Testis (tissue), 3 donors: ENCODE measurements around the gene HEXD. TPM values are rescaled to one million over a fixed set of nuclear protein-coding genes. Genes with fewer than 3 reads are reported as not detected.

Source experiments
- DNase-seq: peaks from one replicate; pipeline ENCODE4 v3.0.0-alpha.2; 2019
- H3K27ac ChIP-seq, 2 donors: fragments of 200-600 bp; sonication (generic); one replicate each; pipeline ENCODE4 v1.5.1; 2019
- H3K27me3 ChIP-seq: fragments of 200-600 bp; sonication (generic); one replicate; pipeline ENCODE4 v1.5.1; 2019
- H3K36me3 ChIP-seq: fragments of 200-600 bp; sonication (generic); one replicate; pipeline ENCODE4 v1.5.1; 2017; ENCODE audit warnings: low read depth; ENCODE audit errors: missing control alignments
- H3K4me1 ChIP-seq: fragments of 200-600 bp; sonication (generic); one replicate; pipeline ENCODE4 v1.5.1; 2019
- H3K4me3 ChIP-seq, 2 donors: fragments of 200-600 bp; sonication (generic); one replicate each; pipeline ENCODE4 v1.5.1; 2017 to 2019
- H3K9me3 ChIP-seq: fragments of 200-600 bp; sonication (generic); one replicate; pipeline ENCODE4 v1.5.1; 2017
- CTCF ChIP-seq, 3 experiments: fragments of 450-650 bp in 2 of 3; fragments of 200-600 bp in 1 of 3; sonication (generic) in 1 of 3; IDR thresholded peaks; one replicate each; pipeline ENCODE4 v1.5.1; 2016 to 2019; ENCODE audit warnings: antibody characterized with exemption in 3 of 3, mild to moderate bottlenecking in 2 of 3, moderate library complexity in 1 of 3
- POLR2A ChIP-seq: fragments of 450-650 bp; IDR thresholded peaks from one replicate; pipeline ENCODE4 v1.6.1; 2017; ENCODE audit warnings: antibody characterized with exemption, mild to moderate bottlenecking, moderate library complexity
- WGBS, 2 donors: methylation state at CpG; one replicate each; pipeline ENCODE4 v1.1.5; 2018; 5-methylcytosine and 5-hydroxymethylcytosine counted together
- intact Hi-C: fragments of 100-400 bp; cut with DNase I; formaldehyde crosslinking; loops from one replicate; pipeline ENCODE4 v1.15.1; 2023; ENCODE audit warnings: low total_unique reads
- polyA plus RNA-seq: library from polyadenylated mRNA; stranded (reverse); fragments of 350-450 nt; fragmentation: Illumina TruSeq; extraction: RNeasy Lipid Tissue Mini Kit (QIAGEN cat#74804); gene quantifications from one replicate; pipeline ENCODE4 v1.2.3, GENCODE V29; 2014; ENCODE audit warnings: low read depth, low replicate concordance; ENCODE audit not compliant: insufficient read depth
- total RNA-seq, 2 donors: library from RNA; depleted of rRNA; stranded (reverse); fragments of >200 nt; gene quantifications; one replicate each; pipeline ENCODE4 v1.2.3, GENCODE V29; 2016

Gene HEXD
- total and polyA plus RNA-seq, 3 donors from 2014 or later = 24.4 to 95.3 (median 90.9) TPM

- intact Hi-C loops = no loop called here
- H3K4me1 ChIP-seq = no peaks in the 10 kb centered on the region
- DNase-seq = no peak
- H3K36me3 ChIP-seq = no peaks in the 10 kb centered on the region
- 80 to 91% methylated on average over 29 to 67 of the region's 67 CpGs for WGBS, 2 donors
- H3K9me3 ChIP-seq = no peaks in the 10 kb centered on the region
- no peaks in the 10 kb centered on the region for H3K27me3 ChIP-seq
- H3K27ac ChIP-seq = no peak overlapping the region
- TF ChIP-seq CTCF (IDR thresholded peaks at IDR 0.05) (no peak), POLR2A (no peak)
- peak overlapping the region in 1 of 2 donors; percentile 17 for H3K4me3 ChIP-seq
These were observed 14.2 kb upstream of the HEXD start for GRCh38 chr17:82403662-82404660.

DNA sequence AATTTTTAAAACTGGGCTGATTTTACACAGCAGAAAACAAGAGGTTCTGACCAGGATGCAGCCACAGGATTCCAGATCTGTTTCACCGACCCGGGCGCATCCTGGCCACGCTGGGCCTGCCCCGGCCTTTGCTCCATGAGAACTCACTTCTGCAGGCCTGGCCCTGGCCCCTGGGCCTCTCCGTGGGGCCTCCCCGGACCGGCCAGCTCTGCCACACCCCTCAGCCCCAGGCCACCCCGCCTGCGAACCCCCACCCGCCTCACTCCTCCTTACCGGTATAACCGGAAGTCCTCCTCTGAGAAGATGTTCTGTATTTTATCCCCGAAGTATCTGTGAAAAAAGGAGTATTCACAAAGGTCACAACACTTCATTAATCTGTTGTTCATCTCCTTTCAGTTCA is 13.1 kb upstream of the HEXD start:
- no peak for TF ChIP-seq POLR2A
- no peak for TF ChIP-seq CTCF (IDR thresholded peaks at IDR 0.05)
- intact Hi-C loops = no loop called here
- no peak overlapping the region for H3K4me3 ChIP-seq
- no peaks in the 10 kb centered on the region for H3K9me3 ChIP-seq
- 94% methylated on average over 14 of the region's 14 CpGs for WGBS, 2 donors
- no peaks in the 10 kb centered on the region for H3K36me3 ChIP-seq
- DNase-seq = no peak
- H3K27me3 ChIP-seq = no peaks in the 10 kb centered on the region
- H3K4me1 ChIP-seq = no peaks in the 10 kb centered on the region
- H3K27ac ChIP-seq = no peak overlapping the region

DNA sequence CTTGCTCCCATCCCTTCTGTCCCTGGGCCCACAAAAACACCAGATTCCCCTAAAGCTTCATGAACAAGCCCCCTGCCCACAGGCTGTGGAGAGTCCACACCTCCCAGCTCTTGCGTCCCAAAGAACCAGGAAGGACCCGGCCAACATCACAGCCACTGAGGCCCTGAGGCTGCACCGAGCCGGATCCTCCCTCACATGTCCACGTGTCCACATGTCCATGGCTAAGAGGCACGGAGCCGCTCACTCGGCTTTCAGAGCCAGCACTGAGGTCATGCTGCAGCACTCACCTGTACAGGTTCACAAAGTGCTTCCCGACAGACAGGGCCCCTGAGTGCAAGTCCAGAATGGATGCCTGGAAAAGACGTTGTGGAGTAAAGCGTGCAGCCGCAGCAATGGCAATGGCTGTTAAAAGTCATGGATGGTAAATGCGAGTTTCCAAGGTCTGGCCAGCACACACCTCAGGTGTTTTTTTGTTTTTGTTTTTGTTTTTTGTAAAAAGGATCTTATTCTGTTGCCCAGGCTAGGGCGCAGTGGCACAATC is 11.9 kb upstream of the HEXD start:
- TF ChIP-seq POLR2A (no peak), CTCF (IDR thresholded peaks at IDR 0.05) (no peak)
- Histone ChIP-seq H3K36me3 (no peaks in the 10 kb centered on the region), H3K9me3 (no peaks in the 10 kb centered on the region), H3K4me1 (no peaks in the 10 kb centered on the region), H3K4me3 (no peak overlapping the region), H3K27me3 (no peaks in the 10 kb centered on the region), H3K27ac (no peak overlapping the region)
- DNase-seq = no peak
- 91 to 98% methylated on average over 6 to 14 of the region's 14 CpGs for WGBS, 2 donors
- intact Hi-C loops = no loop called here

DNA sequence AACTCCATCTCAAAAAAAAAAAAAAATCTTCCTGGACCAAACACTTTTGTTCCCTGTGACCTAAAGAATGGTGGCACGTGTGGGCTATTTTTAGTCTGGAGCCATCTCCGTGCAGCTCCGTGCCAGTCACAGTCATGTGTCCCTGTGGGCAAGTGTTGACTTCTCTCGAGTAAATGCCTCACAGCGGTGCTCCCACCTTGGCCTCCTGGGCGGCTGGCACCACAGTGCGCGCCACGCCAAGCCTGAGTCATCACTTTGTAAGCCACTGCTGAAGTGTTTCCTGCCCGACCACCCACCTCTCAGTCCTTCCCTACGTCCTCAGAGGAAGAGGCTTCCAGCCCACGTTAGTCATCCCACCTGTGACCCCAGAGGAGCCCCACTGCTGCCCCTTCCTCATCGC is 10.9 kb upstream of the HEXD start:
- Histone ChIP-seq H3K27ac (no peak overlapping the region), H3K4me1 (no peaks in the 10 kb centered on the region), H3K4me3 (no peak overlapping the region), H3K27me3 (no peaks in the 10 kb centered on the region), H3K36me3 (no peaks in the 10 kb centered on the region), H3K9me3 (no peaks in the 10 kb centered on the region)
- TF ChIP-seq POLR2A (no peak), CTCF (IDR thresholded peaks at IDR 0.05) (no peak)
- DNase-seq = no peak
- intact Hi-C loops = no loop called here
- 88 to 90% methylated on average over 13 of the region's 13 CpGs for WGBS, 2 donors
